ENCODE measurements around the gene RBM24. TPM values are rescaled to one million over a fixed set of nuclear protein-coding genes. Genes with fewer than 3 reads are reported as not detected.

The RBM24 gene
- total RNA-seq, 1 experiment from 2014 or later = 0.24 TPM

DNA sequence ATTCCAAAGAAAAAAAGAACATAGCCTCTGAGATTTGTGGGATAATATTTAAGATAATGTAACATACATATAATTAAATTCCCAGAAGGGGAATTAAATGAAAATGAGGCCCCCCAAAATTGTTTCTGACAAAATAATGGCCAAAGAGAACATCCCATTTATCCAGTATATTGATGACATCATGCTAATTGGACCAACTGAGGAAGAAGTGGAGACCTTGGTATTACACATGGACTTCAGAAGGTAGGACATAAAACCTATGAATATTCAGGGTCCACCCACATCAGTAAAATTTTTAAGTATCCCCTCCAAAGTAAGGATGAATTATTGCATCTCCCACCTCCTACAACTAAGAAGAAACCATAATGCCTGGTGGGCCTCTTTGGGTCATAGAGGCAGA is 15.6 kb upstream of the RBM24 start:
- Histone ChIP-seq H3K27ac (ENCODE audit: low read depth, low read length, poor library complexity, severe bottlenecking) (no peak overlapping the region), H3K27me3 (replicated peaks; ENCODE audit: insufficient read depth, low read depth, low read length, poor library complexity) (no peaks in the 10 kb centered on the region), H3K4me3 (ENCODE audit: low read depth, low read length, poor library complexity, severe bottlenecking) (no peak overlapping the region), H3K4me1 (ENCODE audit: insufficient read depth, low read length, poor library complexity, severe bottlenecking) (no peaks in the 10 kb centered on the region), H3K36me3 (ENCODE audit: insufficient read depth, low read length, poor library complexity, severe bottlenecking) (no peaks in the 10 kb centered on the region), H3K9me3 (ENCODE audit: low read depth, low read length, poor library complexity, severe bottlenecking) (no peaks in the 10 kb centered on the region)
- no peak for DNase-seq (ENCODE audit: low spot score)
- POLR2A ChIA-PET (ENCODE audit: low non-redundant PET) = no interaction called here
- CTCF ChIA-PET = no interaction called here
- intact Hi-C loops (cut with micrococcal nuclease; ENCODE audit: unreplicated experiment) = no loop called here
- no TSS peak for BruUV-seq (replicated peaks)
- no peak for TF ChIP-seq CTCF (conservative IDR thresholded peaks at IDR 0.05; ENCODE audit: low read depth, low read length)
- TF ChIP-seq EZH2 (IDR thresholded peaks at IDR 0.05; ENCODE audit: borderline replicate concordance, low read depth, low read length, poor library complexity, severe bottlenecking) = no peak

DNA sequence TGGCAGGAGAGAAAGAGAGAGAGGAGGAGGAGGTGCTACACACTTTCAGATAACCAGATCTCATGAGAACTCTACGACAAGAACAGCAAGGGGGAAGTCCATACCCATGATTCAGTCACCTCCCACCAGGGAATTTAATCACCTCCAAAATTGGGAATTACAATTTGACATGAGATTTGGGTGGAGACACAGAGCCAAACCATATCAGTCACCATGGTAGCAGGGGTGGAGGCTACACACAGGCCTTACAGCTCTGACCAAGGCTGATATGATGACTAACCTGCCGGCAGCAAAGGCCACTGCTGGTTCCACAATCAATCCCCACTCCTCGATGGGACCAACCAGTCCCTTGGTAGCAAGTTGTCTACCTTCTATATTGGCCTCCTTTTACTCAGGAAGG is 13.6 kb upstream of the RBM24 start:
- H3K4me3 ChIP-seq (ENCODE audit: low read depth, low read length, poor library complexity, severe bottlenecking) = no peak overlapping the region
- intact Hi-C loops (cut with micrococcal nuclease; ENCODE audit: unreplicated experiment) = no loop called here
- TF ChIP-seq EZH2 (IDR thresholded peaks at IDR 0.05; ENCODE audit: borderline replicate concordance, low read depth, low read length, poor library complexity, severe bottlenecking) = no peak
- TF ChIP-seq CTCF (conservative IDR thresholded peaks at IDR 0.05; ENCODE audit: low read depth, low read length) = no peak
- no peak overlapping the region for H3K27ac ChIP-seq (ENCODE audit: low read depth, low read length, poor library complexity, severe bottlenecking)
- DNase-seq (ENCODE audit: low spot score) = no peak
- no peaks in the 10 kb centered on the region for H3K9me3 ChIP-seq (ENCODE audit: low read depth, low read length, poor library complexity, severe bottlenecking)
- ChIA-PET POLR2A (ENCODE audit: low non-redundant PET) (no interaction called here), CTCF (no interaction called here)
- H3K36me3 ChIP-seq (ENCODE audit: insufficient read depth, low read length, poor library complexity, severe bottlenecking) = no peaks in the 10 kb centered on the region
- no peaks in the 10 kb centered on the region for H3K4me1 ChIP-seq (ENCODE audit: insufficient read depth, low read length, poor library complexity, severe bottlenecking)
- no peaks in the 10 kb centered on the region for H3K27me3 ChIP-seq (replicated peaks; ENCODE audit: insufficient read depth, low read depth, low read length, poor library complexity)
- BruUV-seq (replicated peaks) = no TSS peak

DNA sequence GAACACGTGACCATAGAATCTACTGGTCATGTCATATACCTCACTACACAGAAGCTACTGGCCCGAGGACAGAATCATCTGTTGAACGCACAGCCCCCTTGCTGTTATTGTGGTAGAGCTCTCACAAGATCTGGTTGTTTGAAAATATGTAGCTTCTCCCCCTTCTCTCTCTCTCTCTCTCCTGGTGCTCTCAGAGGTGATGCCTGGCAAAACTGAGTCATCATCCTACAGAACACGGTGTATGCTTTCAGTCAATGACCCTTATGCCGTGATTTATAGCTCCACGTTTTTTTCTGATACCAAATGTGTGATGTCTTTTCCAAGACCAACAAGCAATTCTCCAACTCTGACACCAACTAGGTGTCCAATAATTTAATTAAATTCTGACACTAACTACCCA is 13.0 kb upstream of the RBM24 start:
- Histone ChIP-seq H3K4me3 (ENCODE audit: low read depth, low read length, poor library complexity, severe bottlenecking) (no peak overlapping the region), H3K27ac (ENCODE audit: low read depth, low read length, poor library complexity, severe bottlenecking) (no peak overlapping the region), H3K4me1 (ENCODE audit: insufficient read depth, low read length, poor library complexity, severe bottlenecking) (no peaks in the 10 kb centered on the region), H3K9me3 (ENCODE audit: low read depth, low read length, poor library complexity, severe bottlenecking) (no peaks in the 10 kb centered on the region), H3K27me3 (replicated peaks; ENCODE audit: insufficient read depth, low read depth, low read length, poor library complexity) (no peaks in the 10 kb centered on the region), H3K36me3 (ENCODE audit: insufficient read depth, low read length, poor library complexity, severe bottlenecking) (no peaks in the 10 kb centered on the region)
- no TSS peak for BruUV-seq (replicated peaks)
- POLR2A ChIA-PET (ENCODE audit: low non-redundant PET) = no interaction called here
- no peak for DNase-seq (ENCODE audit: low spot score)
- intact Hi-C loops (cut with micrococcal nuclease; ENCODE audit: unreplicated experiment) = no loop called here
- CTCF ChIA-PET = interaction anchor here (0.7 kb wide), 1 partner anchor 15 kb away, joined by 4 read pairs; no protein-coding TSS in a partner anchor
- TF ChIP-seq CTCF (conservative IDR thresholded peaks at IDR 0.05; ENCODE audit: low read depth, low read length) = no peak

All from A673 (cell line).